Brain microvascular endothelial cell (primary cell): ENCODE data around the gene AGK.

Experiments
- DNase-seq: peaks from one replicate; pipeline ENCODE4 v3.0.0-alpha.2; 2020
- H3K27ac ChIP-seq: fragments of 250-450 bp; sonication (Bioruptor Pico); 2 replicates; pipeline ENCODE4 v1.5.1; 2020; ENCODE audit warnings: mild to moderate bottlenecking, moderate library complexity
- H3K27me3 ChIP-seq: fragments of 250-450 bp; sonication (Bioruptor Pico); replicated peaks from 2 replicates; pipeline ENCODE4 v1.5.1; 2020; ENCODE audit warnings: mild to moderate bottlenecking
- H3K36me3 ChIP-seq: fragments of 250-450 bp; sonication (Bioruptor Pico); replicated peaks from 2 replicates; pipeline ENCODE4 v1.5.1; 2020; ENCODE audit warnings: mild to moderate bottlenecking
- H3K4me3 ChIP-seq: 2 replicates; pipeline ENCODE4 v1.5.1; 2011; ENCODE audit warnings: low read depth, mild to moderate bottlenecking, control low read depth, low read length, moderate library complexity
- CTCF ChIP-seq: IDR thresholded peaks from 2 replicates; pipeline ENCODE4 v1.5.1; 2011; ENCODE audit warnings: low read depth, mild to moderate bottlenecking, moderate library complexity, low read length, control low read depth, inconsistent platforms; ENCODE audit errors: missing control alignments
- in situ Hi-C: cut with HindIII; loops from 2 replicates; pipeline ENCODE4 v1.10.0; 2017; ENCODE audit warnings: low sequenced_read_pairs, low pct_ligation_motif_present

AGK gene

GRCh38 chr7:141513720-141514119, 37.5 kb upstream of the AGK start:
- no peak for TF ChIP-seq CTCF
- Histone ChIP-seq H3K27me3 (peaks cover 17% of the 10 kb centered on the region), H3K4me3 (no peak overlapping the region), H3K36me3 (no peaks in the 10 kb centered on the region), H3K27ac (no peak overlapping the region)
- no peak for DNase-seq
- in situ Hi-C loops: no loop called here

DNA sequence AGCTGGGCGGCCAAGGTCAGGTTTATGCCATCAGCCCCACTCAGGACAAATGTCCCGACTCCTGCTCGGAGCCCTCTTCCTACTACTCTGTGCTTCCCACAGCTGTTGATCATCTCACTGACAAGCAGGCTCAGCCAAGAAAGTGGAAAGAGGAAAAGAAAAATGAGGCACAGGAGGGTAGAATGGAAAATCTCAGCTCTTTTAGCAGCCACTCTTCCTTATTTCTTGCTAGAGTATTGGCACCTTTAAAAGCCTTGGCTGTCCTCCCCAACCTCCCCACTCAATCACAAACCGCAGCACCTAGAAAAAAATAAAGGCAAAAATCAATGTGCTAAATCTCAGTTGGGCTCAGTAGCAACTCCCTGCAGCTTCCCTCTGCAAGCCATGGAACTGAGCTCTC, 35.3 kb upstream of the AGK start:
- in situ Hi-C loops: no loop called here
- Histone ChIP-seq H3K27ac (no peak overlapping the region), H3K4me3 (no peak overlapping the region), H3K36me3 (no peaks in the 10 kb centered on the region), H3K27me3 (peaks cover 15% of the 10 kb centered on the region)
- TF ChIP-seq CTCF: no peak
- no peak for DNase-seq

GRCh38 chr7:141519623-141520022, 31.6 kb upstream of the AGK start:
- Histone ChIP-seq H3K36me3 (no peaks in the 10 kb centered on the region), H3K4me3 (no peak overlapping the region), H3K27me3 (no peaks in the 10 kb centered on the region), H3K27ac (no peak overlapping the region)
- DNase-seq: no peak
- no peak for TF ChIP-seq CTCF
- in situ Hi-C loops: no loop called here

DNA sequence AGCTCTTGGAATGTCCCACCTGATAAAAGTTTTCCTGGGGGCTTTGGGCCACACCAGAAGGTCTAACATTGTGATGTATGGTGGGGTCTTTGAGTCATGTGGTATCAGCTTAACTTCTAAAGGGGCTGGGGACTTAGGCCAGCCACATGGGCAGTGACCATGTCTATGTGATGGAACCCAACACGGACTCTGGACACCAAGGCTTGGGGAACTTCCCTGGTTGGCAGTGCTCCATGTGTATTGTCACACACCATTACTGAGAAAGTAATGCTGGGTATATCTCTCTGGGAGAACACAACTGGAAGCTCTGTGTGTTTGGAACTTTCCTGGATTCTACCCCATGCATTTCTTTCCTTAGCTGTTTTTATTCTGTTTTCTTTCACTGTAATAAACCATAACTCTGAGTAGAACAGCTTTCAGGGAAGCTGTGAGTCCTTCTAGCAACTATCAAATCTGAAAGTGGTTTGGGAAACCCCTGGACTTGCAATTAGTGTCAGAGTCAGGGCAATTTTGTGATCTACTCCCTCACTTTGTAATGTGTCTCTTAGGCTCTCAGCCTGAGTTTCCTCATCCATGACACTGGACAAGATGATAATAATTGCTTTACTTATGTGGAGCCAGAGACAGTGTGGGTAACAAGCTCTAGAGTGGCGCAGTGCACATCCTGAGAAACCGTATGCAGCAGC, 28.4 kb upstream of the AGK start:
- DNase-seq: no peak
- Histone ChIP-seq H3K36me3 (no peaks in the 10 kb centered on the region), H3K4me3 (no peak overlapping the region), H3K27ac (no peak overlapping the region), H3K27me3 (no peaks in the 10 kb centered on the region)
- TF ChIP-seq CTCF: no peak
- in situ Hi-C loops: no loop called here

DNA sequence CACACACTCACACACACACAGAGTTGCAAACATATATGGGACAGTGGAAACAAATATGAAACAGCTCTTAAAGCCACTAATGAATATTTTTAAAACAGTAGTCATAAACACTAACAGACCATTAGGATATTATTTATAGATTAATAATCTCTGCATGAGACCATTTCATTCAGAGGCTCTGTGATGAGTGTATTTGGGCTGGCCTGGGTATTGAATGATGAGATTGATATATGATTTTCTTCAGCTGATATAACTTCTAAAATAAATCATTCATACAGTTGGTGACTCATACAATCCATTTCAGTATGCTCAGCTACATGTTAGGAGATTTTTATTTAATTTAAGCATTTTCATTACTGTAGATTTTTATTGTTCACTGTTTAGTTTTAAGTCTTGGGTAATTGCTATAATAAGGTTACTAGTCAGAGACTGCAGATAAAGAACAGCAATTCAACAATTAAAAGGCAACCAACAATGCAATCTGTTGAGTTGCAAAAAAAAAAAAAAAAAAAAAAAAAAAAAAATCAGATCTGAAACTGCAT, 25.2 kb upstream of the AGK start:
- no peak for DNase-seq

More for the DNA sequence above, 25.2 kb upstream of the AGK start:
- Histone ChIP-seq H3K27ac (no peak overlapping the region), H3K36me3 (no peaks in the 10 kb centered on the region), H3K4me3 (no peak overlapping the region), H3K27me3 (no peaks in the 10 kb centered on the region)
- in situ Hi-C loops: no loop called here
- TF ChIP-seq CTCF: no peak
